A172 (cell line): ENCODE data around the gene LASP1. TPM values are rescaled to one million over a fixed set of nuclear protein-coding genes. Genes with fewer than 3 reads are reported as not detected.
"Not testable (repeated sequence)": the region's sequence is repeated elsewhere in the genome, so short reads cannot be mapped to it uniquely, and the experiment has no call there.

Experiments
- DNase-seq: peaks from one replicate; pipeline ENCODE4 v3.0.0-alpha.2; 2015; ENCODE audit warnings: low spot score
- total RNA-seq: library from RNA; depleted of rRNA; stranded (reverse); fragments of >200 nt; shearing (Covaris generic); gene quantifications from 2 replicates; pipeline ENCODE4 v1.2.3, GENCODE V29; 2014

Gene LASP1
- total RNA-seq, 1 experiment from 2014 or later: 270 TPM

DNA sequence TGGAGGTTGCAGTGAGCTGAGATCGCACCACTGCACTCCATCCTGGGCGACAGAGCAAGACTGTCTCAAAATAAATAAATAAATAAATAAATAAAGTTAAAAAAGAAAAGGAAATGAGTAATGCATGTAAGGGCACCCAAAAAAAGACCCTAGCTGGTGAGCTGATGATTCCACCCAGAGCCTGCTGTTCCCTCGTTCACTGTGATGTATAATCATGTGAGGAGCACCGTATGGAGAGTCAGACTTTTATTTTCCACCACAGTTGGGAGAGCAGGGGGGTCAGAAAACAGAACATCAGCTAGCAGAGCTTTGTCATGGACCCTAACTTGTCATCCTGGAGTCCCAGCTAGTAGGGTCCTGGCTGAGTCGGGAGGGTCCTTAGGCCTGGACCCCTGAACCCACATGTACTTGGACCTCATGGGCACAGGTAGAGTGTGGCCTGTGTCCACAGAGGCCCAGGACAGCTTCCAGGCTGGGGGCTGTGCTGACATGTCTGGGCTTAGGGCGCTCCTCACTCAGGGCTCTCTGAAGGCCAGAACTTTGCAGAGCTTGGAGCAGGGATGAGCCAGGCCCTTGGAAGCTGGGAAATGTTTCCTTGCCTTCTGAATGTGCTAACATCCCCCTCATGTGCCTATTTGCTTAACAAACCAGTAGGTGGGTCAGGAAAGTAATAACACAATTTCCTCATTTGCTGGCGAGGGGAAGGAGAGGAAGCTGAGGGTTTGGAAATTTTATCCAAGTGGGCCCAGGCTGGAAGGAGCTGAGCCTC is 36.8 kb downstream of the LASP1 start:
- peak; percentile 52 for DNase-seq

DNA sequence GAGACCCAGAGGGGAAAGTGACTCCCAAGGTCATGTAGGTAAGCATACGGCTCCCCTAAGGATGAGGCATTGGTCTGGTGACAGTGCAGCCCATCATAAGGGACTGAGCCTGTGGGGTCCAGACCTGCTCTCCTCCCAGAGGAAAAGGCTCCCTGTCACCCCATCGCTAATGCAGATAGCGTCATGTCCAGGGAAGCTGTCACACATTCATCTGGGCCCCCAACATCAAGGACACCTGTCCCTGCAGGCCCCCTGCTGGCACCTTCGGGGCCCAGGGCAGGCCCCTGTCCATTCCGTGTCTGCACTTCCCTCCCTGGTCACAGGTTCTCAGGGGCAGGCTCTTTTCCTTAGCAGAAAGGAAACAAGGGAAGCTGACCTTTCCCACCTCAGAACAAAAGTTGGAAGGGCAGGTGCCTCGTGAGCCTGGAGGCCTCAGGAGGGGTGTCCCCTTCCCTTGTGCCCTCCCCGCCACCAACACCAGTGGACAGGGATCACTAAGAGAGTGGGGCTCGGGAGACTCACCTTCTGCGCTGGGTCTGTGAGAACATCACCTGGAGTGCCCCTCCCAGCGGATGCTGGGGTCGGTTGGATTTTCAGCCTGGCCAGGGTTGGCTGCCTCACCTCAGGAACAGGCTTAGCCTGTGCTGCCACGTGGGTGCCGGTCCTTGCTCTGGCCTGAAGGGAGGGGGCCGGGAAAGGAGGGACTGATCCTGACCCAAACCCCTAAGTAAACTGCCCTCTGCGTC is 38.2 kb downstream of the LASP1 start:
- DNase-seq: no peak

DNA sequence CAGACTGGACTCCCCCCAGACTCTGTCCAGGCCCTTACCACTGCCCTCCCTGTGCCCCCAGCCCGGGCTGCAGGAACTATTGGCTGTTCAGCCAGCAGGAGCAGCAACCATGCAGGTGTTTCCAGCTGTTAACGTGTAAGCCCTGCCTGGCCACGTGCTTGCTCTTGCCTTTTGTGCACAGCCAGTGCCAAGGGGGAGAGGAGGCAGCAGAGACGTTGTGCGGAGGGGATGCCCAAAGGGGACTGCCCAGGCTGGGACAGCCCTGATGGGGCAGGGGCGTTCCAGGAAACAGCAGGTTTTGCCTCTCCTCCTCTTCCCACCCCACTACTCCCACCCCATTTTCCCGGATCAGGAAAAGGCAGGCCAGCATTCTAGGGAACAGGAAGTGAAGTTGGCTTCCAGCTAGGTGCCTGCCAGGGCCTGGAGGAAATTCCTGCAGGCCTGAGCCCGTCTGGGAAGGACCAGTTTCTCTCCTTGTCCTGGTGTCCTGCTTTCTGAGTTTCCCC is 38.9 kb downstream of the LASP1 start:
- DNase-seq: no peak

DNA sequence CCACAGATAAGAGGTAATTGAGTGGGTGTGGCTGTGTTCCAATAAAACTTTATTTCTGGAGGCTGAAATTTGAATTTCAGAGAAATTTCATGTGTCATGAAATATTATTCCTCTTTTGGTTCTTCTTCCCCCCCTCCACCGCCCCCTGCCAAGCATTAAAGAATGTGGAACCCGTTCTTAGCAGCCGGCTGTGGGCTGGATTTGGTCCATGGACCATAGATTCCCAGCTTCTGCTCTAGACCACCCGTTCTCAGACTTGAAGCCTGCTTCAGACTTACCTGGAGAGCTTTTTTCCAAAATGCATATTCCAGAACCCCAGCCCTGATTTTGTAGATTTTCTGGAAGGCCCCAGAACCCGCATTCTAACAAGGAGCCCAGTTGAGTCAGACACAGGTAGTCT is 40.5 kb downstream of the LASP1 start:
- DNase-seq: no peak

DNA sequence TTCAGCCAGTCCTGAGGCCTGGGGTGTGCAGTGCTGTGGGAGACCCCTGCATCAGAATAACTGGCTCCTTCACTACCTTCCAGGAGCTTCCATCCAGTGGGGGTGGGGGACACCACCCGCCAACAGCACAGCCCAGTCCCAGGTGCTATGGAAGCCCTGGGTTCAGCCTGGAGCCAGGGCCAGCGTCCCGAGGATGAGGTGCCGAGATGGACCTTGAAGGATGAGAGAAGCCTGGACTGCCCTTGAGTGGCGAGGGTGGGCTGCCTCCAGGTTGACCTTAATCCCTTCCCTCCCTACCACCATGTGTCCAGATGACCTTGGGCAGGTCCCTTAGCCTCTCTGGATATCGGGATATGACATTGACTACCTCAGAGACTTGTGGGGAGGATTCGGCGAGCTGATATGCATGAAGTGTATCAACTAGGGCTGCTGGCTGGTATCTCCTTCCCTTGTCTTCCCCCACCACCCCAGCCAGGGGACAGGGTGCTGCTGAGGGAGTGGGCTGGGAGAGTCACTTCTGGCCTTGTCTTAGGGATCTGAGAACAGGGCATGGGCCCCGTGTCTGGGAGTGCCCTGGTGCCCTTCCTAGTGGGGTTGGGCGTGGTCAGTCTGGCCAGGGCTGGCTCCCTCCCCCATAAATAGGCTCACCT is 41.3 kb downstream of the LASP1 start:
- DNase-seq: no peak

DNA sequence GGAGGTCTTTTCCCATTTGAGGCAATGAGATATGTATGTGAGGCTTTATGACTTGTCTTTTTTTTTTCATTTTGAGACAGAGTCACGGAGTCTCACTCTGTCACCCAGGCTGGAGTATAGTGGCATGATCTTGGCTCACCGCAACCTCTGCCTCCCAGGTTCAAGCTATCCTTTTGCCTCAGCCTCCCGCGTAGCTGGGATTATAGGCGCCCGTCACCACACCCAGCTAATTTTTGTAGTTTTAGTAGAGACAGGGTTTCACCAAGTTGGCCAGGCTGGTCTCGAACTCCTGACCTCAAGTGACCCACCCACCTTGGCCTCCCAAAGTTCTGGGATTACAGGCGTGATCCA is 41.8 kb downstream of the LASP1 start:
- DNase-seq: not testable (repeated sequence)

DNA sequence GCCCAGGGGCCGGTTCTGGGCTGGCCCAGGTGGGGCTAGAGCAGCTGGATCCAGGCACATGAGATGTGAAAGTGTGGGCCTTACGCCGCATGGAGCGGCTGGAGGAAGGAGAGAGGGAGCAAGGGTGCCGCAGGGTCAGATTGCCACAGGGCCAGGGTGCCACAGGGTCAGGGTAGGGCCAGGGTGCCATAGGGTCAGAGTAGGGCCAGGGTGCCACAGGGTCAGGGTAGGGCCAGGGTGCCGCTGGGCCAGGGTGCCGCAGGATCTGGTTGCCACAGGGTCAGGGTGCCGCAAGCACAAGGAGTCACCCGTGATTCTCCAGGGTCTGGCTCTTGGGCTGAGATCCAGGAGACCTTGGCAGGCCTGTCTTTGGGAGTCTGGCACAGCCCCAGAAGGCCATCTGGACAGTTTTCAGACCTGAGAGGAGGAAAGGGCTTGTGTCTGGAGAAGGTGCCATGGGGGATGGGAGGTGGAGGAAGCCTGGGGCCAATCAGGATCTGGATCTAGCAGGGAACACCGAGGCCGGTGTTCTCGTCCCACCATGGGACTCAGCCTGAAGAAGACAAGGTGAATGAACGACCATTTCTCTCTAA is 42.5 kb downstream of the LASP1 start:
- DNase-seq: no peak

DNA sequence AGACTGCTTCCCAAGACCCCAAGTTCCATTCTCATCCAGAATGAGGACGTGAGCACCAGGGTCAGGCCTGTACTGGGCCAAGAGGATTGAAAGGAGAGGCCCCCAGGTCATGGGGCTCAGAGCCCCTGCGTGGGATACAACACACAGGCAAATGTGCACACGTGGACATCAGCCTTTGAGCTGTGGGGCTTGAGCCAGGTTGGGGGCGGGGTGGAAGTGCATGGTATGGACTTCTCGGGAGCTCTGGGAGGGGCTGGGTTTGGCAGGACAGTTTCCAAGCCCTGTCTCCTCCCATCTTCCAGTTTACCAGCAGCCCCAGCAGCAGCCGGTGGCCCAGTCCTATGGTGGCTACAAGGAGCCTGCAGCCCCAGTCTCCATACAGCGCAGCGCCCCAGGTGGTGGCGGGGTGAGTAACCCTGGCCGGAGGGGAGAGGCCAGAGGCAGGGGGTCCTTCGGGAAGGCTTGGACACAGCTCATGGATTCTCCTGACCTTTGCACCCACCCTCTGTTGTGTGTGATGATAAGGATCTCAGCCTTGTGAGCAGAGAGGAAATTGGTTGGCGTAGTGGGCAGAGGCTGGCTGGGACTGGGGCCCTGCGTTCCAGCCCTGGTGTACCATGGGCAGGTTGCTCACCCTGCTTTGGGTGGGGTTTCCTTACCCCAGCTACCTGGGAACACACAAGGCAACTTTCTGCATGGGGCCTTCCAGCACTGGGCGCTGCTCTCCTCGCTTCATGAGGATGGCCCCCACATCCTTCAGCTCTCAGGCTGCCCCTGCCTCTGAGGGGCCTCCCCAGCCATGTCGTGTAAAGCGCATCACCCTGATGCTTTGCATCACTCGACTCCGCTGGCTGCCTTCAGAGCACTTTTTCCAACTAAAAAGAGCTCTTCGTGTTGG is 45.1 kb downstream of the LASP1 start:
- no peak for DNase-seq

DNA sequence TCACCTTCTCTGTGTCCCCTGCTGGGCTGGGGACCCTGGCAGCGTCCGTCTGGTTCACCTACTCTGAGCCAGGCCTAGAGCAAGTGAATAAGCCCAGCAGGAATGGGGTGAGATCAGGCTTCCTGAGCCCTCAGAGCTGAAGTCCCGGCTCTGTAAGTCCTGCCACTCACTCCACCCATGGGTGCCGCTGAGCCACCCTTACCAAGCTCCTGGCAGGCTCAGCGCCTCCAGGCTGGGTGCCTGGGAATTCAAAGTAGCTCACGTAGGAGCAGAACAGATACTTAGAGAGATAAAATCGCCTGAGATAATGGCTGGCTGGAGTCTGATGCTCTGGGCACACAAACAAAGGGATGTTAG is 45.8 kb downstream of the LASP1 start:
- DNase-seq: no peak

DNA sequence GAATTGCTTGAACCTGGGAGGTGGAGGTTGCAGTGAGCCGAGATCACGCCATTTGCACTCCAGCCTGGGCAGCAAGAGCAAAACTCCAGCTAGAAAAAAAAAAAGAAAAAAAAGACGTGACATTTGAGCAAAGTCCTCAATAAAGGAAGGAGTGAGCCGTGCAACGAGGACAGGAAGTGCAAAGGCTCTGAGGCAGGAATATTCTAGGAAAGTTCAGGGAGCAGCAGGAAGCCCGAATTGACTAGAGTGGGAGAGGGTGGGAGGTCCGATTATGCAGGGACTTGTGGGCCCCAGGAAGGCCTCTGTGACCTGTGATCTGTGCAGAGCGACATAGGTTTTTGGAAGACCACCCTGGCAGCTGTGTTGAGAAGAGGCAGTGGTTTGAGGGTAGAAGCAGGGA is 46.9 kb downstream of the LASP1 start:
- DNase-seq: no peak

DNA sequence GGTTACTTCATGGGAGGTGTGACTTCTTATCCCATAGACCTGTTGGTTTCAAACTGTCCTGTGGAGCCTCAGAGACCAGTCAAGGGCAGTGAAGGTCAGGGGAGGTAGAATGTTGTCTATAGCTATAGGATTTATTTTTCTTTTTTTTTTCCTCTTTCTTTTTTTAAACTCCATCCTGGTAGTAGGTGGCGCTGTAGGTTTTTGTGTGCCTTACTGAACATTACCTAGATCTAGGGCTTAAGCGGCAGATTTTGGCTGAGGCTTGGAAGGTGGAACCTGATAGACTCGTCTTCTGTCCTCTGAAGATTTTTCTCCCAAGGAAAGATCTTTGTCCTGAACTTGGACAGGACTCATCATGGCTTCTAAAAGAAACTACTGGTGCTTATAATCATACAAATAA is 47.4 kb downstream of the LASP1 start:
- DNase-seq: no peak

DNA sequence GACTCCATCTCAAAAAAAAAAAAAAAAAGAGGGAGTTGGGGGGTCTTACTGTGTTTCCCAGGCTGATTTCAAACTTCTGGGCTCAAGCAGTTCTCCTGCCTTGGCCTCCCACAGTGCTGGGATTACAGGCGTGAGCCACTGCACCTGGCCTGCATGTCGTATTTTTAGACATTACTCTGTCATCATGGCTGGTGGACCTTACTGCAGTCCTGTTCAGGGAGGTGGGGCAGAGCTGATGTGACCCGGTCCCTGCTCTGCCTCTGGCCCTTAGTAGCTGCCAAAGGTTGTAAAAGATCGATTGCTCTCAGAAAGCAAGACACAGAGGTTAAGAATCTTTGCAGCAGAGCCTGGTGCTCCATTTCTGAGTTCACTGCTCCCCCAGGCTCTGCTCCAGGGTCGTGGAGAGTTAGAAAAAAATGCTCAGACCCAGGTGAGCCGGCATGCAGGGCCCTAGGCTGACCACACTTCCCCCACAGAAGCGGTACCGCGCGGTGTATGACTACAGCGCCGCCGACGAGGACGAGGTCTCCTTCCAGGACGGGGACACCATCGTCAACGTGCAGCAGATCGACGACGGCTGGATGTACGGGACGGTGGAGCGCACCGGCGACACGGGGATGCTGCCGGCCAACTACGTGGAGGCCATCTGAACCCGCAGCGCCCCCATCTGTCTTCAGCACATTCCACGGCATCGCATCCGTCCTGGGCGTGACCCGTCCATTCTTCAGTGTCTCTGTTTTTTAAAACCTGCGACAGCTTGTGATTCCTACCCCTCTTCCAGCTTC is 48.5 kb downstream of the LASP1 start:
- no peak for DNase-seq

DNA sequence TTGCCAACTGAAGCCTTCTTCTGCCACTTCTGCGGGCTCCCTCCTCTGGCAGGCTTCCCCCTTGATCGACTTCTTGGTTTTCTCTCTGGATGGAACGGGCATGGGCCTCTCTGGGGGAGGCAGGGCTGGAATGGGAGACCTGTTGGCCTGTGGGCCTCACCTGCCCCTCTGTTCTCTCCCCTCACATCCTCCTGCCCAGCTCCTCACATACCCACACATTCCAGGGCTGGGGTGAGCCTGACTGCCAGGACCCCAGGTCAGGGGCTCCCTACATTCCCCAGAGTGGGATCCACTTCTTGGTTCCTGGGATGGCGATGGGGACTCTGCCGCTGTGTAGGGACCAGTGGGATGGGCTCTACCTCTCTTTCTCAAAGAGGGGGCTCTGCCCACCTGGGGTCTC is 49.1 kb downstream of the LASP1 start:
- no peak for DNase-seq

DNA sequence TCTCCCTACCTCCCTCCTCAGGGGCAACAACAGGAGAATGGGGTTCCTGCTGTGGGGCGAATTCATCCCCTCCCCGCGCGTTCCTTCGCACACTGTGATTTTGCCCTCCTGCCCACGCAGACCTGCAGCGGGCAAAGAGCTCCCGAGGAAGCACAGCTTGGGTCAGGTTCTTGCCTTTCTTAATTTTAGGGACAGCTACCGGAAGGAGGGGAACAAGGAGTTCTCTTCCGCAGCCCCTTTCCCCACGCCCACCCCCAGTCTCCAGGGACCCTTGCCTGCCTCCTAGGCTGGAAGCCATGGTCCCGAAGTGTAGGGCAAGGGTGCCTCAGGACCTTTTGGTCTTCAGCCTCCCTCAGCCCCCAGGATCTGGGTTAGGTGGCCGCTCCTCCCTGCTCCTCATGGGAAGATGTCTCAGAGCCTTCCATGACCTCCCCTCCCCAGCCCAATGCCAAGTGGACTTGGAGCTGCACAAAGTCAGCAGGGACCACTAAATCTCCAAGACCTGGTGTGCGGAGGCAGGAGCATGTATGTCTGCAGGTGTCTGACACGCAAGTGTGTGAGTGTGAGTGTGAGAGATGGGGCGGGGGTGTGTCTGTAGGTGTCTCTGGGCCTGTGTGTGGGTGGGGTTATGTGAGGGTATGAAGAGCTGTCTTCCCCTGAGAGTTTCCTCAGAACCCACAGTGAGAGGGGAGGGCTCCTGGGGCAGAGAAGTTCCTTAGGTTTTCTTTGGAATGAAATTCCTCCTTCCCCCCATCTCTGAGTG is 49.6 kb downstream of the LASP1 start:
- DNase-seq: no peak

DNA sequence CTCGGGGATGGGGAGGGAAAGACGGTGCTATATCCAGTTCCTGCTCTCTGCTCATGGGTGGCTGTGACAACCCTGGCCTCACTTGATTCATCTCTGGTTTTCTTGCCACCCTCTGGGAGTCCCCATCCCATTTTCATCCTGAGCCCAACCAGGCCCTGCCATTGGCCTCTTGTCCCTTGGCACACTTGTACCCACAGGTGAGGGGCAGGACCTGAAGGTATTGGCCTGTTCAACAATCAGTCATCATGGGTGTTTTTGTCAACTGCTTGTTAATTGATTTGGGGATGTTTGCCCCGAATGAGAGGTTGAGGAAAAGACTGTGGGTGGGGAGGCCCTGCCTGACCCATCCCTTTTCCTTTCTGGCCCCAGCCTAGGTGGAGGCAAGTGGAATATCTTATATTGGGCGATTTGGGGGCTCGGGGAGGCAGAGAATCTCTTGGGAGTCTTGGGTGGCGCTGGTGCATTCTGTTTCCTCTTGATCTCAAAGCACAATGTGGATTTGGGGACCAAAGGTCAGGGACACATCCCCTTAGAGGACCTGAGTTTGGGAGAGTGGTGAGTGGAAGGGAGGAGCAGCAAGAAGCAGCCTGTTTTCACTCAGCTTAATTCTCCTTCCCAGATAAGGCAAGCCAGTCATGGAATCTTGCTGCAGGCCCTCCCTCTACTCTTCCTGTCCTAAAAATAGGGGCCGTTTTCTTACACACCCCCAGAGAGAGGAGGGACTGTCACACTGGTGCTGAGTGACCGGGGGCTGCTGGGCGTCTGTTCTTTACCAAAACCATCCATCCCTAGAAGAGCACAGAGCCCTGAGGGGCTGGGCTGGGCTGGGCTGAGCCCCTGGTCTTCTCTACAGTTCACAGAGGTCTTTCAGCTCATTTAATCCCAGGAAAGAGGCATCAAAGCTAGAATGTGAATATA is 50.8 kb downstream of the LASP1 start:
- DNase-seq: no peak

DNA sequence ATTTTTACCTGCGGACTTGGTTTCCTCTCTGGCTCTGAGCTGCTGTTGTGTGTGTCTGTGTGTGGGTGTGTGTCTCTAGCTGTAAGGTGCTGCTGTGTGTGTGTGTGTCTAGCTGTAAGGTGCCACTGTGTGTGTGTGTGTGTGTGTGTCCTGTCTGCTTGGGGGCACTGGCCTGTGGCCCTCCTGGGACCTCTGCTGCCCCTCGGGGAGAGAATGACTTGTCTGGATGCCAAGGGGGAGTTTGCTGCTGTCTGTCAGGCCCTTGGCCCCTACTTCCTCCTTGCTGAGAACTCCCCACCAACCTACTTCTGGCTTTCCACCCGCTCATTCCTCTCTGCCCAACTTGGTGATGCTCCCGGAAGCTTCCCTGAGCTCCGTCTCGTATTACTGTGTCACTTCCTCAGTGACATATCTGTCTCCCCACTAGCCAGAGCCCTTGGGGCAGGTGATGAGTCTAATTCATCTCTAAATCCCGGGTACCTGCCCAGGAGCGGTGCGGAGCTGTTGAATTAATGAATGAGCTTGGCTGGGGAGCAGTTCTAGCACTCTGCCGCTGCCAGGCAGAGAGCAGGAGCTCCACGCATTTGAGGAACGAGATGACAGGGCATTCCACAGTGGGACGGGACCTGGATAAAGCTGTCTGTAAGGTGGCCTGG is 52.0 kb downstream of the LASP1 start:
- no peak for DNase-seq

DNA sequence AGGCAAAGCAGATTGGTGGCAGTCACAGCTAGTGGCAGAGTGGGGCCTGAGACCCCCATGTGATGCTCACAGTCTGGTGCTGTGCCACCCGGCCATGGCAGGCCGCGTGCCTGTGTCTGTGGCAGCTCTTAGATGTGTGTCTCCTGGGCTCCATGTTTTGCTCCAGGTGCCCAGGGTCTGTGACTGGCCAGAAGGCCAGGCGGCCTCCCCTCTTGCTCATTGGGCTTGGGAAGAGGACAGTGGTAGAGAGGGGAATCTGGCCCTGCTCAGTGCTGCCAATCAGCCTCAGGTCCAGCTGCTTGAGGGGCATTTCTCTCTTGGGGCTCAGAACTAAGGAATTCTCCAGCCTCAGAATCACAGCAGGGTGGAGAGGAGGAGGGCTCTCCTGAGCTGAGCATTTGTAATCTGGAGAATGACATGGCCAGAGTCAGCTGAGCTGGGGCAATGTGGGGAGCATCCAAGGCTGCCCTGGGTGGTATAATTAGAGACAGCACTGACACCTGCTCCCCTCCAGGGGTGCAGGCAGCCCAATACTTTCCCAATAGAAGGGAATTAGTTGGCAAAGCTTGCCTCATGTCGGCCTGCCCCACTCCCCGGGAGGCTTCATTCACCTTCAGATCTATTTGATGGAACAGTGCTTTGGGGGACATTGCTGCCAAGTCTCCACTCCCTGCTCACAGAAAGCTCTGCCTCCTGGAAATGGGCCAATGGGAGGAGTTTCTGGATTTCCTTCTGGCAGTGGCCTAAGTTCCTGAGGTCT is 52.9 kb downstream of the LASP1 start:
- DNase-seq: peak; percentile 69
